Measurements from ENCODE around the gene COPS4.
"Not testable (repeated sequence)": the region's sequence is repeated elsewhere in the genome, so short reads cannot be mapped to it uniquely, and the experiment has no call there.

GRCh38 chr4:83043157-83043556 is 8.2 kb downstream of the COPS4 start:
- not testable (repeated sequence) for TF ChIP-seq CTCF, POLR2A (IDR thresholded peaks at IDR 0.05)
